HG03575 (cell line): ENCODE data around the gene GDPD3.

Source experiments
- ATAC-seq: cut with Tn5 transposase; IDR thresholded peaks from one replicate; pipeline ENCODE4 v1.9.1; 2021; ENCODE audit not compliant: unreplicated experiment, insufficient number of reproducible peaks, low FRiP score; ENCODE audit errors: extremely low read depth

GDPD3 gene

GRCh38 chr16:30065102-30065942 is 48.0 kb downstream of the GDPD3 start, which contains the start of gene ALDOA:
Gene ALDOA, plus strand, starts transcription at chr16:30065760. Its CDS starts 1,138 bp downstream, at chr16:30066898.
- no peak for ATAC-seq

GRCh38 chr16:30064729-30065101 is 48.6 kb downstream of the GDPD3 start:
- no peak for ATAC-seq

GRCh38 chr16:30063893-30064728 is 49.2 kb downstream of the GDPD3 start:
- ATAC-seq: no peak

GRCh38 chr16:30063278-30063892 is 50.0 kb downstream of the GDPD3 start:
- no peak for ATAC-seq

- ATAC-seq: no peak
Measured at GRCh38 chr16:30060836-30061554, 52.3 kb downstream of the GDPD3 start.

GRCh38 chr16:30060346-30060745 is 53.0 kb downstream of the GDPD3 start:
- ATAC-seq: no peak

GRCh38 chr16:30054959-30055553 is 58.3 kb downstream of the GDPD3 start:
- ATAC-seq: no peak
